Ishikawa (cell line): ENCODE results near the gene CRYM.

ENCODE experiments used
- CEBPB ChIP-seq: IDR thresholded peaks from 2 replicates; pipeline ENCODE4 v1.6.1; 2012
- CREB1 ChIP-seq: IDR thresholded peaks from 2 replicates; pipeline ENCODE4 v1.6.1; 2012; ENCODE audit warnings: low read depth
- EGR1 ChIP-seq: IDR thresholded peaks from 2 replicates; pipeline ENCODE4 v1.6.1; 2012
- EP300 ChIP-seq: IDR thresholded peaks from 2 replicates; pipeline ENCODE4 v1.6.1; 2012; ENCODE audit warnings: borderline replicate concordance
- FOXM1 ChIP-seq: IDR thresholded peaks from 2 replicates; pipeline ENCODE4 v1.6.1; 2012; ENCODE audit warnings: low read depth, borderline replicate concordance
- NFIC ChIP-seq: IDR thresholded peaks from 2 replicates; pipeline ENCODE4 v1.6.1; 2012
- RAD21 ChIP-seq: IDR thresholded peaks from 2 replicates; pipeline ENCODE4 v1.6.1; 2012; ENCODE audit warnings: low read depth
- REST ChIP-seq: IDR thresholded peaks from 2 replicates; pipeline ENCODE4 v1.6.1; 2012; ENCODE audit warnings: low read depth, mild to moderate bottlenecking
- TAF1 ChIP-seq: IDR thresholded peaks from 2 replicates; pipeline ENCODE4 v1.6.1; 2012; ENCODE audit warnings: low read depth, mild to moderate bottlenecking
- TCF12 ChIP-seq: IDR thresholded peaks from 2 replicates; pipeline ENCODE4 v1.6.1; 2012; ENCODE audit warnings: low read depth
- TEAD4 ChIP-seq: IDR thresholded peaks from 2 replicates; pipeline ENCODE4 v1.6.1; 2012
- USF1 ChIP-seq: IDR thresholded peaks from 2 replicates; pipeline ENCODE4 v1.6.1; 2012
- YY1 ChIP-seq: IDR thresholded peaks from 2 replicates; pipeline ENCODE4 v1.6.1; 2012; ENCODE audit warnings: low read depth
- ZBTB7A ChIP-seq: IDR thresholded peaks from 2 replicates; pipeline ENCODE4 v1.6.1; 2012; ENCODE audit warnings: low read depth
- TF ChIP-seq, protein P1 (sequence below): IDR thresholded peaks from 2 replicates; pipeline ENCODE4 v1.6.1; 2012

Gene CRYM

DNA sequence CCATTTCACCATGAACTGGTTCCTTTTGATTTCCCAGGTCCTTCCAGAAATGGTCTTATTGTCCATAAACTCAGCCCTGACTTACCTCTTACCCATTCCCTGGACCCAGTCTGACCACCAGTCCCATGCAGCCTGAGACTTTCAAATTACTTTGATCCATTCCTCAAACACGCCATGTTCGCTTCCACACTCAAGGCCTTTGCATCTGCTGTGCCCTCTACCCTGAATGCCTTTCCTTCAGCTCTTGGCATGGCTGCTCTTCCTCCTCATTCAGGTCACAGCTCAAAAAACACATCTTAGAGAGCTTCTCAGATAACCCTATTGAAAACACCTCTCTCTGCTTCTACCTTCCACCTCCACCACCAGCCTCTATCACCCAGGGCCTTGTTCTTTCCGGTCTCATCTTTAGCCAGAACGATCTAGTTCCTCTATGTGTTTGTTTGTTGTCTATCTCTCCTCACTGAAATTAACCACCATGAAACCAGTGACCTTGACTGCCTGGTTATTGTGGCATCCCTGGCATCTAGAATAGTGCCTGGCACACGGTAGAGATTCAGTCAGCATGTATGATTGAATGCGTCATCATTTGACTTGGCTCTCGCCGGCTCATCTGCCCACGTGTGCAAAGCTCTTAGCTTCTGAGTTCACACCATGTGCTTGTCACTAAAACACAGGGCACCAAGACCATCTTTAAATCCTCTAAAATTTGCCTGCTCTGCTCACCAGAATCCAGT is 12.8 kb downstream of the CRYM start:
- TF ChIP-seq ZBTB7A (no peak), EGR1 (no peak), NFIC (no peak), TEAD4 (no peak), EP300 (no peak), CEBPB (no peak), CREB1 (no peak), YY1 (no peak), TAF1 (no peak), FOXM1 (no peak), REST (no peak), TCF12 (no peak), RAD21 (no peak), USF1 (no peak)
- TF ChIP-seq, protein P1, sequence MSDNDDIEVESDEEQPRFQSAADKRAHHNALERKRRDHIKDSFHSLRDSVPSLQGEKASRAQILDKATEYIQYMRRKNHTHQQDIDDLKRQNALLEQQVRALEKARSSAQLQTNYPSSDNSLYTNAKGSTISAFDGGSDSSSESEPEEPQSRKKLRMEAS, result no peak

- TF ChIP-seq TCF12 (no peak), RAD21 (no peak), EP300 (no peak), REST (no peak), EGR1 (no peak), USF1 (no peak), TAF1 (no peak), YY1 (no peak), CEBPB (no peak), TEAD4 (no peak), FOXM1 (no peak), ZBTB7A (no peak), CREB1 (no peak)
- TF ChIP-seq, protein P1, result no peak
Observed at GRCh38 chr16:21264571-21265036, 13.5 kb downstream of the CRYM start.

- TF ChIP-seq USF1, result no peak
- TF ChIP-seq REST, result no peak
- no peak for TF ChIP-seq EGR1
- TF ChIP-seq TEAD4, result no peak
- no peak for TF ChIP-seq FOXM1
- no peak for TF ChIP-seq CREB1
- TF ChIP-seq TAF1, result no peak
- TF ChIP-seq TCF12, result no peak
- TF ChIP-seq NFIC, result no peak
- no peak for TF ChIP-seq RAD21
- TF ChIP-seq YY1, result no peak
- no peak for TF ChIP-seq EP300
- TF ChIP-seq ZBTB7A, result no peak
- TF ChIP-seq CEBPB, result no peak
- TF ChIP-seq, protein P1, result no peak
Observed at GRCh38 chr16:21263640-21264570, 14.2 kb downstream of the CRYM start.
